CD4-positive, alpha-beta T cell (primary cell): ENCODE data around the gene FKBP15. TPM values are rescaled to one million over a fixed set of nuclear protein-coding genes. Genes with fewer than 3 reads are reported as not detected.
A peak's percentile ranks its signal among the peaks of the same experiment; 100 is the strongest.

Source experiments
- ATAC-seq: fragments of 200-7000 bp; cut with Tn5 transposase; one replicate; pipeline ENCODE4 v1.10.0; 2022; ENCODE audit warnings: mild to moderate bottlenecking; ENCODE audit not compliant: poor library complexity
- CTCF ChIA-PET: fragments of 350-600 bp; sonication (Branson Sonifier 250); formaldehyde crosslinking; loops from one replicate; lab custom pipeline; 2021; ENCODE audit warnings: antibody characterized with exemption, inconsistent platforms; lab: Charles Lee
- POLR2A ChIA-PET: fragments of 350-600 bp; sonication (Branson Sonifier 250); formaldehyde crosslinking; loops from one replicate; lab custom pipeline; 2021; ENCODE audit warnings: antibody characterized with exemption, inconsistent platforms; lab: Charles Lee
- DNase-seq, 14 experiments: peaks; one replicate each; pipeline ENCODE4 v3.0.0-alpha.2; 2013 to 2020; ENCODE audit warnings: mixed read lengths in 2 of 14
- H3K27ac ChIP-seq, 2 donors: one replicate each; pipeline versions ENCODE4 v1.5.1 to v1.7.0; 2013; ENCODE audit warnings: low read length in 2 of 2, low read depth in 1 of 2, mild to moderate bottlenecking in 1 of 2
- H3K27me3 ChIP-seq, 2 experiments: 1 replicate in 1 of 2; 2 replicates in 1 of 2; pipeline versions ENCODE4 v1.6.1 to v1.7.0; 2013; ENCODE audit warnings: low read length in 2 of 2, control low read depth in 1 of 2, mild to moderate bottlenecking in 1 of 2, moderate library complexity in 1 of 2; ENCODE audit not compliant: insufficient read depth in 2 of 2, control insufficient read depth in 1 of 2
- H3K36me3 ChIP-seq: one replicate; pipeline ENCODE4 v1.6.1; 2013; ENCODE audit warnings: low read length, control low read depth; ENCODE audit not compliant: insufficient read depth
- H3K4me1 ChIP-seq: one replicate; pipeline ENCODE4 v1.6.1; 2013; ENCODE audit warnings: low read length, control low read depth; ENCODE audit not compliant: insufficient read depth
- H3K4me3 ChIP-seq: one replicate; pipeline ENCODE4 v1.5.1; 2013; ENCODE audit warnings: mild to moderate bottlenecking, low read length, moderate library complexity
- H3K9me3 ChIP-seq, 2 experiments: 1 replicate in 1 of 2; 2 replicates in 1 of 2; pipeline versions ENCODE4 v1.6.1 to v1.7.0; 2013; ENCODE audit warnings: low read length in 2 of 2, mild to moderate bottlenecking in 2 of 2, control low read depth in 1 of 2, moderate library complexity in 1 of 2; ENCODE audit not compliant: control insufficient read depth in 1 of 2, insufficient read depth in 1 of 2
- H3K27ac Mint-ChIP-seq: one replicate; pipeline ENCODE4 v1.8.0; 2020; ENCODE audit warnings: mixed read lengths
- H3K27me3 Mint-ChIP-seq: one replicate; pipeline ENCODE4 v1.8.0; 2021; ENCODE audit warnings: mixed read lengths
- H3K36me3 Mint-ChIP-seq: one replicate; pipeline ENCODE4 v1.8.0; 2021; ENCODE audit warnings: low read depth, mixed read lengths
- H3K4me1 Mint-ChIP-seq: one replicate; pipeline ENCODE4 v1.8.0; 2021; ENCODE audit warnings: low read depth, mixed read lengths
- H3K4me3 Mint-ChIP-seq: one replicate; pipeline ENCODE4 v1.8.0; 2020; ENCODE audit warnings: mild to moderate bottlenecking, mixed read lengths
- H3K9me3 Mint-ChIP-seq: one replicate; pipeline ENCODE4 v1.8.0; 2020; ENCODE audit warnings: mixed read lengths
- CTCF ChIP-seq: fragments of 200-600 bp; IDR thresholded peaks from one replicate; pipeline ENCODE4 v1.8.0; 2022; ENCODE audit warnings: antibody characterized with exemption, mild to moderate bottlenecking
- intact Hi-C, 2 experiments: fragments of 100-400 bp; cut with DNase I in 1 of 2; cut with micrococcal nuclease in 1 of 2; formaldehyde crosslinking; loops; one replicate each; pipeline versions ENCODE4 v1.15.1 to v1.9.0; 2023 to 2025; cut with DNase I, micrococcal nuclease
- total RNA-seq, 174 experiments: library from RNA in 2 of 174; stranded (reverse) in 2 of 174; gene quantifications; one replicate each; pipeline ENCODE4 v1.2.3 and lab custom pipeline; 2021 to 2026

The FKBP15 gene
- total RNA-seq, 2 experiments from 2014 or later, result 11.9 to 14.2 TPM

GRCh38 chr9:113166039-113166438 lies 55.0 kb downstream of the FKBP15 start:
- Histone ChIP-seq H3K36me3 (peaks cover 94% of the 10 kb centered on the region), H3K27ac (no peak overlapping the region), H3K4me1 (no peaks in the 10 kb centered on the region), H3K9me3 (no peaks in the 10 kb centered on the region), H3K27me3 (no peaks in the 10 kb centered on the region), H3K4me3 (no peak overlapping the region)
- ATAC-seq (no peak), DNase-seq (no peak)
- no peak overlapping the region for H3K4me3 Mint-ChIP-seq
- intact Hi-C loops, result no loop called here
- no peaks in the 10 kb centered on the region for H3K27me3 Mint-ChIP-seq
- H3K9me3 Mint-ChIP-seq, result no peaks in the 10 kb centered on the region
- no peak overlapping the region for H3K27ac Mint-ChIP-seq
- ChIA-PET POLR2A (no interaction called here), CTCF (no interaction called here)
- no peak for TF ChIP-seq CTCF
- peaks cover 93% of the 10 kb centered on the region for H3K36me3 Mint-ChIP-seq
- H3K4me1 Mint-ChIP-seq, result no peaks in the 10 kb centered on the region

- no peak for TF ChIP-seq CTCF
- POLR2A ChIA-PET, result no interaction called here
- no peaks in the 10 kb centered on the region for H3K9me3 Mint-ChIP-seq
- H3K9me3 ChIP-seq, result no peaks in the 10 kb centered on the region
- intact Hi-C loops, result no loop called here
- H3K27ac ChIP-seq, result no peak overlapping the region
- no peaks in the 10 kb centered on the region for H3K27me3 ChIP-seq
- H3K4me3 ChIP-seq, result no peak overlapping the region
- DNase-seq (no peak), ATAC-seq (no peak)
- H3K4me1 ChIP-seq, result no peaks in the 10 kb centered on the region
- no peak overlapping the region for H3K27ac Mint-ChIP-seq
- CTCF ChIA-PET, result no interaction called here
- H3K27me3 Mint-ChIP-seq, result no peaks in the 10 kb centered on the region
- H3K36me3 Mint-ChIP-seq, result peaks cover 85% of the 10 kb centered on the region
- peaks cover 88% of the 10 kb centered on the region for H3K36me3 ChIP-seq
- no peaks in the 10 kb centered on the region for H3K4me1 Mint-ChIP-seq
- H3K4me3 Mint-ChIP-seq, result no peak overlapping the region
Measured at GRCh38 chr9:113164536-113165300, 56.4 kb downstream of the FKBP15 start.

GRCh38 chr9:113163001-113163400 lies 58.1 kb downstream of the FKBP15 start:
- H3K4me1 ChIP-seq, result no peaks in the 10 kb centered on the region
- H3K4me3 ChIP-seq, result no peak overlapping the region
- no peak for ATAC-seq
- H3K4me1 Mint-ChIP-seq, result peaks cover 8% of the 10 kb centered on the region
- no peaks in the 10 kb centered on the region for H3K27me3 Mint-ChIP-seq
- H3K4me3 Mint-ChIP-seq, result no peak overlapping the region
- intact Hi-C loops, result no loop called here
- no peaks in the 10 kb centered on the region for H3K27me3 ChIP-seq
- POLR2A ChIA-PET, result interaction anchor here (0.7 to 1.5 kb wide), 3 partner anchors 11 kb away, joined by 3 to 7 read pairs (median 4); partner anchors contain the start of gene SLC31A2
- H3K36me3 ChIP-seq, result peaks cover 80% of the 10 kb centered on the region
- no peak for TF ChIP-seq CTCF
- H3K36me3 Mint-ChIP-seq, result peaks cover 79% of the 10 kb centered on the region
- H3K9me3 Mint-ChIP-seq, result no peaks in the 10 kb centered on the region
- no peaks in the 10 kb centered on the region for H3K9me3 ChIP-seq
- peak in 1 of 14 experiments; percentile 19 for DNase-seq
- peak overlapping the region; percentile 30 for H3K27ac Mint-ChIP-seq
- CTCF ChIA-PET, result interaction anchor here (0.5 to 0.9 kb wide), 2 partner anchors 51 to 1431 kb away, joined by 3 to 4 read pairs; no protein-coding TSS in a partner anchor
- H3K27ac ChIP-seq, result no peak overlapping the region
